SK-N-SH treated with all-trans-retinoic acid at 6 μM for 48 hours (cell line): ENCODE data around the gene FSTL3.

Source experiments
- ATAC-seq: fragments of 200-7000 bp; cut with Tn5 transposase; 3 replicates; pipeline ENCODE4 v1.9.1; 2020; ENCODE audit warnings: mild to moderate bottlenecking, moderate library complexity
- ARNTL ChIP-seq: fragments of 450-650 bp; formaldehyde crosslinking; IDR thresholded peaks from 2 replicates; pipeline ENCODE4 v1.5.0; 2020; ENCODE audit warnings: low read depth, mild to moderate bottlenecking, moderate library complexity, borderline replicate concordance
- BACH2 ChIP-seq: fragments of 250-450 bp; sonication (Bioruptor Pico); IDR thresholded peaks from 2 replicates; pipeline ENCODE4 v1.9.0; 2021; ENCODE audit warnings: mild to moderate bottlenecking, borderline replicate concordance
- CREB5 ChIP-seq: fragments of 250-450 bp; sonication (Bioruptor Pico); IDR thresholded peaks from 2 replicates; pipeline ENCODE4 v1.5.1; 2020; ENCODE audit warnings: low read depth, mild to moderate bottlenecking, moderate library complexity
- CSDC2 ChIP-seq: fragments of 250-450 bp; sonication (Bioruptor Pico); IDR thresholded peaks from 2 replicates; pipeline ENCODE4 v1.5.0; 2020; ENCODE audit warnings: mild to moderate bottlenecking, moderate library complexity
- ESRRG ChIP-seq: fragments of 250-450 bp; sonication (Bioruptor Pico); IDR thresholded peaks from 2 replicates; pipeline ENCODE4 v1.6.1; 2021; ENCODE audit warnings: mild to moderate bottlenecking
- GLIS3 ChIP-seq: fragments of 250-450 bp; sonication (Bioruptor Pico); IDR thresholded peaks from 2 replicates; pipeline ENCODE4 v1.5.0; 2020; ENCODE audit warnings: mild to moderate bottlenecking, moderate library complexity
- POU6F1 ChIP-seq: fragments of 250-450 bp; sonication (Bioruptor Pico); IDR thresholded peaks from 2 replicates; pipeline ENCODE4 v1.8.0; 2021; ENCODE audit warnings: low read depth, mild to moderate bottlenecking, moderate library complexity, borderline replicate concordance
- PPARA ChIP-seq: fragments of 250-450 bp; sonication (Bioruptor Pico); IDR thresholded peaks from 2 replicates; pipeline ENCODE4 v1.5.0; 2020; ENCODE audit warnings: mild to moderate bottlenecking, borderline replicate concordance
- RARB ChIP-seq: fragments of 250-450 bp; sonication (Bioruptor Pico); IDR thresholded peaks from 2 replicates; pipeline ENCODE4 v1.8.0; 2021; ENCODE audit warnings: mild to moderate bottlenecking, moderate library complexity
- SNAI2 ChIP-seq: fragments of 250-450 bp; sonication (Bioruptor Pico); IDR thresholded peaks from 2 replicates; pipeline ENCODE4 v1.5.0; 2020; ENCODE audit warnings: mild to moderate bottlenecking, moderate library complexity
- TCF4 ChIP-seq: fragments of 250-450 bp; sonication (Bioruptor Pico); IDR thresholded peaks from 2 replicates; pipeline ENCODE4 v1.8.0; 2021; ENCODE audit warnings: mild to moderate bottlenecking, moderate library complexity, borderline replicate concordance
- TOX ChIP-seq: fragments of 250-450 bp; sonication (Bioruptor Pico); IDR thresholded peaks from 2 replicates; pipeline ENCODE4 v1.8.0; 2021; ENCODE audit warnings: mild to moderate bottlenecking, moderate library complexity, borderline replicate concordance
- TSHZ2 ChIP-seq: fragments of 250-450 bp; sonication (Bioruptor Pico); IDR thresholded peaks from 2 replicates; pipeline ENCODE4 v1.5.0; 2020; ENCODE audit warnings: mild to moderate bottlenecking, moderate library complexity
- ZC3H10 ChIP-seq: fragments of 250-450 bp; sonication (Bioruptor Pico); IDR thresholded peaks from 2 replicates; pipeline ENCODE4 v1.5.1; 2021; ENCODE audit warnings: mild to moderate bottlenecking, moderate library complexity
- ZFP3 ChIP-seq: fragments of 250-450 bp; sonication (Bioruptor Pico); IDR thresholded peaks from 2 replicates; pipeline ENCODE4 v1.5.0; 2020; ENCODE audit warnings: mild to moderate bottlenecking, moderate library complexity
- ZFP30 ChIP-seq: fragments of 450-650 bp; formaldehyde crosslinking; IDR thresholded peaks from 2 replicates; pipeline ENCODE4 v1.5.0; 2022; ENCODE audit warnings: mild to moderate bottlenecking, moderate library complexity
- ZNF565 ChIP-seq: fragments of 450-650 bp; formaldehyde crosslinking; conservative IDR thresholded peaks from 2 replicates; pipeline ENCODE4 v1.5.0; 2020; ENCODE audit warnings: low read depth, mild to moderate bottlenecking, moderate library complexity
- ZNF70 ChIP-seq: fragments of 450-650 bp; formaldehyde crosslinking; IDR thresholded peaks from 2 replicates; pipeline ENCODE4 v1.5.0; 2020; ENCODE audit warnings: mild to moderate bottlenecking, moderate library complexity
- ZNF8 ChIP-seq: fragments of 450-650 bp; formaldehyde crosslinking; IDR thresholded peaks from 2 replicates; pipeline ENCODE4 v1.5.0; 2020; ENCODE audit warnings: mild to moderate bottlenecking, moderate library complexity

The FSTL3 gene

GRCh38 chr19:731000-731399, 54.8 kb downstream of the FSTL3 start:
- no peak for TF ChIP-seq GLIS3 (CRISPR knock-in tag)
- TF ChIP-seq, all 23 proteins: peak for 0
- ATAC-seq = no peak

GRCh38 chr19:732148-733069, 56.2 kb downstream of the FSTL3 start:
- TF ChIP-seq ZNF70 (CRISPR knock-in tag) (no peak), ARNTL (CRISPR knock-in tag) (no peak), PPARA (no peak), ZFP3 (CRISPR knock-in tag) (no peak), TOX (CRISPR knock-in tag) (no peak), TCF4 (no peak), SNAI2 (no peak), ZC3H10 (CRISPR knock-in tag) (no peak), CSDC2 (CRISPR knock-in tag) (no peak), ZNF8 (CRISPR knock-in tag) (no peak), BACH2 (CRISPR knock-in tag) (no peak), POU6F1 (no peak), GLIS3 (CRISPR knock-in tag) (no peak), RARB (CRISPR knock-in tag) (no peak), ZFP30 (CRISPR knock-in tag) (no peak), CREB5 (no peak), TSHZ2 (CRISPR knock-in tag) (no peak), ESRRG (no peak), ZNF565 (CRISPR knock-in tag) (no peak)
- no peak for ATAC-seq
